Kidney capillary endothelial cell (primary cell): ENCODE data around the gene MXD1.
"Not testable (repeated sequence)": the region's sequence is repeated elsewhere in the genome, so short reads cannot be mapped to it uniquely, and the experiment has no call there.

Source experiments
- DNase-seq: peaks from one replicate; pipeline ENCODE4 v3.0.0-alpha.2; 2018; ENCODE audit warnings: low spot score

Gene MXD1

DNA sequence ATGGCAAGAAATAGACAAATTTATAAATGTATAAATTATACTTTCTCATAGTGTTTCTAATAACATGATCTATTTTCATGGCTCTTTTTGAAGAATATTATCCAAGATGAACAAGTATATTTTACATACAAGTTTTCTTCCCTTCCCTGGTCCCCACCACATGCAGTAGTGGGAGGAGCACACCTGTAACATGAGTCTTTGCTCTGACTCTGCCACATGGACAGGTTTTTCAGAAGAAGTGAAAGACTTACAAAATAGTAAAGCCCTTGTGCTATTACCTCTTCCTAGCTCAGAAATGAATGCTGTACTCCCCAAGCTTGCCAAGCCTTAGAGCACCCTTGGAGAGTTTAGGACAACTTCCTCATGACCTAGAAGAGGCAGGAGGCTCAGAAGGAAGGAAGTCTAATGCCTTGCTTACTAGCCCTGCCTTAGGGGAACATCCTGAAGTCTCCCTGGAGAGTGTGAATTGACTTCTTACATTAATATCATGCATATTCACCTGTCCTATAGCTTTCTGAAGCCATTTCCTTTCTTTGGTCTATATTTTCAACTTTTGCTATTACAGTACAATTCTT is 18.4 kb downstream of the MXD1 start:
- no peak for DNase-seq

DNA sequence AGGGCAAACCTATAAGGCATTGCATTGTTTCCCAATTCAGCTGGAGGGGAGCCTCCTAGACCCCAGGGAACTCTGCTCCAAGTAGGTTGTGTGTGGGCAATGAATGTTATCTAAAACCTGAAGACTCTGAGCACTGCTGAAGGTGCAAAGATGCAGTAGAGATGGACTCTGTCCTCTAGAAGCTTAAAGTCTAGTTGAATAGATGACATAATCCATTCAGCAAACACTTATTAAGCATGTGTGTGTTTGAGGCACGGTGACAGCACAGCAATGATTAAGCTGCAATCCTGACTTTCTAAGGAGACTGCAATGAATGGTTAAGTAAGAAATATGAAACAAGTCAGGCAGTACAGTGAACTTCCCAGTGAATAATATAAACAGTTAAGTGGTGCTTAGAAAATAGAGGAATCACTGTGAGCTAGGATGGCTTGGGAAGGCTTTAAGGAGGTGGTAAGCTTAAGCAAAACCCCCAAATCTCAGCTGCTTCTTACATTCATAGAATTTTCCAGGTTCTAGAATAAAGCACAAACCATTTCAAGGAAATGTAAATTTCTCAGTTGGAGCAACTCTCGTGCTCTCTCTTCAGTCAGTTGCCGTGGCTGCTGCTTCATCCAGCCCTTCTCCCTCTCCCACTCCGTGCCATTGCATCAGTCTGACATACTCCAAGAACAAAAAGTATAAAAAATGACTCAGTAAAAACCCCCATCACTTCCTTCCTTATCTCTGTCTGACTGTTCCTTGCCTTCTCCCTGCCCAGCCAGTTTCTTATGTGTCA is 19.1 kb downstream of the MXD1 start:
- peak; percentile 95 for DNase-seq

DNA sequence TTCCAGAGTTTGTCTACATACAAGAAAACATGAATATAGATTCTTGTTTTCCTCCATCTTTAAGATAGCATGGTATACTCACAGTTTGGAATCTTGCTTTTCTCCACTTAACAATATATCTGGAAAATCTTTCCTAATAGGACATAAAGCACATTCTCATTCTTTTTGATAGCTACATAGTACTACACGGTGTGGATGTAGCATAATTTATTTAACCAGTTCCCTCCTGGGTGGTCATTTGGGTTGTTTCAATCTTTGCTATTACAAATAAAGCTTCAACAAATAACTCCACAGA is 19.7 kb downstream of the MXD1 start:
- DNase-seq: no peak

DNA sequence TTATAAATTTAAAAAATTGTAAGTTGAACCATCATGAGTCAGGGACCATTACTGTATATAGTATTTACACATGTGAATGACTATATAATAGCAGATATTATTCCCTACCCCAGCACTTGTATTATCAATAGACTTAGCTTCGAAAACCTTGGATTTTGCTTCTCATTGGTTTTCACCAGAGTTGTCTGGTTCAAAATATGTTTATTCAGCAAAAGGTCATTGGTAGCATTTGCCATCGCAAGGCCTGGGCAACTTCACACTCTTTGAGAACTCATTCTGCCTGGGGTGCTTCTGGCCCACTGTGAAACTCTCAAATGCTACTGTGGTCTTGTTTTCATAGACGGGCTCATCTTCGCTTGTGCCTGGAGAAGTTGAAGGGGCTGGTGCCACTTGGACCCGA is 20.1 kb downstream of the MXD1 start:
- DNase-seq: no peak

DNA sequence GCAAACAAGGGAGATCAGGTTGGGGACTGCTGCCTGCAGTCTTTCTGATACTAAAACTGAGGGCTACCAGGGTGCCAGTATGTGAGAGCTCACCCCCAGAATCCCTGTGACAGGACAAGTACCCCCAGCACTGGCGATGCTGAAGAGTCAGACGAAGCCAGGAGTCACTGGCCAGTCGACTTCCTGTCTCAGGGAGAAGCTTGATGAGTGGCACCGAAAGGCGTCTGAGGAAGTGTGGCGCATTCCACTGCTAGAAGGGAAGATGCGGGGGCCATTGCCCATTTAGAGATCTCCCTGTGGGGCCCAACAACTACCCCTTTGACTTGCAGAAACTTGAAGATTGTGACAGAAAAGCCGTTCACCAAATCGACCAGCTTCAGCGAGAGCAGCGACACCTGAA is 22.0 kb downstream of the MXD1 start:
- DNase-seq: peak; percentile 74

DNA sequence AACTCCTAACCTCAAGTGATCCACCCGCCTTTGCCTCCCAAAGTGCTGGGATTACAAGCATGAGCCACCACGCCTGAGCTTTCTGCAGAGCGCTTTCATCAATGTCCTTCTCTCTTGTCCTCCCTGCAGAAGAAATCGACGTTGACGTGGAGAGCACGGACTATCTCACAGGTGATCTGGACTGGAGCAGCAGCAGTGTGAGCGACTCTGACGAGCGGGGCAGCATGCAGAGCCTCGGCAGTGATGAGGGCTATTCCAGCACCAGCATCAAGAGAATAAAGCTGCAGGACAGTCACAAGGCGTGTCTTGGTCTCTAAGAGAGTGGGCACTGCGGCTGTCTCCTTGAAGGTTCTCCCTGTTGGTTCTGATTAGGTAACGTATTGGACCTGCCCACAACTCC is 23.1 kb downstream of the MXD1 start:
- DNase-seq: no peak

DNA sequence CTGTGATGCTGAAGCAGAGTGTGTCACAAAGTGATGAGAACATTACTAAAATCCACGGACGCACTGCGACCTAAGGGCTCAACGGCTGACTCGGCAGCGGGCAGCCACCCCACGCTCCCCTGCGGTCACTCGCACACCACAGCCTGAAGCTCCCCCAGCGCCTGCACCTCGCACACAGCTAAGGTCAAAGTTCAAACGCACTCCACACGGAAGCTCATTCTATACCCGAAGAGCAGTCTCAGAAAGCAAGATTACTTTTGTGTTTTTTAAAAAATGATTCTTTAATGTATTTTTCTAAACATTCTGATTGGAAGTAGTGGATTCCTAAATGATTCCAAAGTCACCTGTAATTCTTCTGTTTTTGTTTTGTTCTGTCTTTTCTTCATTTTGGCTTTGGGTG is 24.8 kb downstream of the MXD1 start:
- DNase-seq: no peak

DNA sequence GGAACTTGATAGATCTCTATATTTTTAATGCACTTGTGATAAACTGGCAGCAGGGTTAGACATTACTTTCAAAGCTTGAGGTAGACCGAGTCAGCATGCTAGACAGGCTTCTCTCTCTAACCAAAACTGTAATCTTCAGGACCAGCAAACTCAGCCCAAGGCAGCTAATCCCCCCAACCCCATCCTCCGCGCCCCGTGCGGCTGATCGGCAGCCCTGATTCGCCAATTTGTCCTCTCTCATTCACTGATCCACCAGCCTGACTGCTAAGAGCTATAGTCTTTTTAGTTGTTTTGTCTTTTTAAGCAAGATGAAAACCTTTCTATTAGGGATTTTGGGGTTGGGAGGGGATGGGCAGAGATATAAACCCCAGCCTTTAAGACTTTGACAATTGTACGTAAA is 25.8 kb downstream of the MXD1 start:
- no peak for DNase-seq

DNA sequence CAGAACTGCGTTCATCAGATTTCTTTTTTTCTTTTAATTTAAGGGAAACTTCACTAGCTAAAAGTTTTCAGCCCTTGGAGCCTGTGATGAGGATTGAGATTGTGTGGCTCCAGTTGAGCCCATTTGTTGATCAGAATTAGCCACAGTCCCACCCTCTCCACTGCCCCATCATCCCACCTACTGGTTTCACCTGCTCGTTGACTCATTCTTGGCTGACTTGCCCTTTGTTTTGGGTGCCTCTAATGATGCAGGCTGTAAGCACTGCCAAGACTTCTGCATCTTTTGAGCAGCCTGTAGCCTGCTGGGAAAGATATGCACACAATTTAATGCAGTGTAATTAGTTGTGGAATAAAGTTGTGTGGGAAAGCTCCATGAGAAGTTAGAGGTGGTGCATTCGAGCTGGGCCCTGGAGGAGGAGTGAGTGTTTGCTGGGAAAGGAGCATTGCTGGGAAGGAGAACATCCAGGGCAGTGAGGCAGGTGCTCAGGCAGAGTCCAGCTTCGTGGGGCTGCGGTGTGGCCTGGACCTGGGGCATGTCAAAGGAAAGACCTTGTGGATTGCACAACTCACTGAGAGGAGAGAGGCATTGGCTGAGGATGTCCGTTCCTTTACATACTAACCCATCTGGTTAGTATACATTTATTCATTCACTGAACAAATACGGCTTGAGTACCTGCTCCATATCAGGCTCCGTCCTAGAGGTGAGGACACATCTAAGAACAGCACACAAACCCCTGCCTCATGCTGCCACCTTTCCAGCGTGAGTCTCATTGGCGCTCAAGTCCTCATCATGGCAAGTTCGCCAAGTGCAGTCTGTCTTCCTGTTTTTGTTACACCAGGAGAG is 28.3 kb downstream of the MXD1 start:
- DNase-seq: no peak

DNA sequence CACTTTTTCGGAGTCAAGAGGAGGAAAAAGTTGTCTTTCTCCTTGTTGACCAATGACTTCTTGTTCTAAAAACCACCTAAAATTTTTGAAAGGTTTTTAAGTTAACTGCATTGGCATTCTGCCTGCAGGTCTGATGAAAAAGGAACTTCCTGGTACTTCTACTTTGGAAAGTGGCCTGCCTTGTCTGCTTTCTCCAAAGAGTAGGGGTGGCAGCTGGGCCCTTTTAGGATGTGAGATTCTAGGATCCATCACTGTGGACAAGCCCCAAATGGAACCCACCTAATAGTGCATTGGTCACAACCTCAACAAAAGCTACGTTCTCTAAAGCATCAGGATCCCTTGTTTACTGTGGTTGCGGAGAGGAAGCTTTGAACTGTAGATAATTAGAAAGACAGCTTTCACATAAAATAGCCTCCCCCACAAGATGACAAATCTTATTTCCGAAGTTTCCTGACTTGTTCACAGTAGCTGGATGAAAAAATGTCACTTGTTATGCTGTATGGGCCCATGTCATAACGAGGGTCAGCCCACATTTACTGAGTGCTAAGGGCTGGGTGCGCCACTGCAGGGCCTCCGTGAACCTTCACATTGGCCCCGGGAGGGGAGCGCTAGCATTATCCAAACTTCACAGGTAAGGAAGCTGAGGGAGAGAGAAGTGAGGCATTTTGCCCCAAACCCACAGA is 29.1 kb downstream of the MXD1 start:
- no peak for DNase-seq

DNA sequence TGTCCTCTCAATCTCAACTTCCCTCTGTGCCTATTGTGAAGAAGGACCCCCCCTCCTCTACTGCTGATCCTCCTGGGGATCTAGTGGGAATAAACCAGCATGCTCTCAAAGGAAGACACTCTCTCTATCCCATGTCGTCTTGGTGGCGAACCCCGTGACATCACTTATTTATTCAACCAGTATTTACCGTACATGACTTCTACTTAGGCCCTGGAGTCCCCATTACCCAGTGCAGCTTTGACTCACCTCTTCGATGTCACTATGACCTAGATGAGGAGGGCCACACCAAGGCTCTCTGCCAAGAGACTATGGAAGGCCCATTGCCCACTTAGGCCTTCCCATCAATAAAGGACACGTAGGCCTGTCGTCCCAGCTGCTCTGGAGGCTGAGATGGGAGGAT is 29.8 kb downstream of the MXD1 start:
- DNase-seq: no peak

DNA sequence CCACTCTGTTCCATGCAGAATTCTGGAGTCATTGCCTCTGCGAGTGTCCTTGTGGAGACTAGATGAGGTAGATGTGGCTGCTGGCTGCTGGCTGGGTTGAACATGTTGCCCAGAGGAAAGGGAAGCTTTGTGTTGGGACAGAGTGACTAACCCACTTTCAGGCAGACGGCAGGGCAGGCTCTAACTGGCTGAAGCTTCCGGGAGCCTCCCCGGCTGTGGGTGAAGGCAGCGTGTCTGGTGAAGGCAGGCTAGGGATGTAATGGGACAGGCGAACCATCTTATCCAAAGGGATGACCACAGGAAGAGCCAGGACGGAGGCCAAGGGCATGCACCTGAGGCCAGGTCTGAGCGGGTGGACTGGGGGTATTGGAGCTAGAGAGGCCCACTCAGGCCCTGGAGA is 30.5 kb downstream of the MXD1 start:
- DNase-seq: peak; percentile 10

DNA sequence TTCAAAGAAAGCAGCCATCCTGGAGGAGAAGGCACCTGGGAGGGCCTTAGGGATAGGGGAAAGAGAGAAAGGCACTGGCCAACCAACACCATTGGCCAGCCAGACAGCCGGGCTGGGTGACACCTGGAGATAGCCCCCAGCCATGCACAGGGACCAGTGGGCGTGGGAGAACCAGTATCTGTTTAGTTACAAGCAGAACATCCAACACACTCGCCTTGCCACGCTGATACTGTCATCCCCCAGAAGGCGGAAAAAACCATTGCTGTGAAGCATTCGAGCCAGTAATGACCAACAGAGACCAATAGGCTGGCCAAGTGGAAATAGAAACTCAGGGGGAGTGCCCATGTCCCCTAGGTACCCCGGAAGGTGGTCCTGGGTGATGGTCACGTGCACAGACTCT is 31.0 kb downstream of the MXD1 start:
- DNase-seq: no peak

DNA sequence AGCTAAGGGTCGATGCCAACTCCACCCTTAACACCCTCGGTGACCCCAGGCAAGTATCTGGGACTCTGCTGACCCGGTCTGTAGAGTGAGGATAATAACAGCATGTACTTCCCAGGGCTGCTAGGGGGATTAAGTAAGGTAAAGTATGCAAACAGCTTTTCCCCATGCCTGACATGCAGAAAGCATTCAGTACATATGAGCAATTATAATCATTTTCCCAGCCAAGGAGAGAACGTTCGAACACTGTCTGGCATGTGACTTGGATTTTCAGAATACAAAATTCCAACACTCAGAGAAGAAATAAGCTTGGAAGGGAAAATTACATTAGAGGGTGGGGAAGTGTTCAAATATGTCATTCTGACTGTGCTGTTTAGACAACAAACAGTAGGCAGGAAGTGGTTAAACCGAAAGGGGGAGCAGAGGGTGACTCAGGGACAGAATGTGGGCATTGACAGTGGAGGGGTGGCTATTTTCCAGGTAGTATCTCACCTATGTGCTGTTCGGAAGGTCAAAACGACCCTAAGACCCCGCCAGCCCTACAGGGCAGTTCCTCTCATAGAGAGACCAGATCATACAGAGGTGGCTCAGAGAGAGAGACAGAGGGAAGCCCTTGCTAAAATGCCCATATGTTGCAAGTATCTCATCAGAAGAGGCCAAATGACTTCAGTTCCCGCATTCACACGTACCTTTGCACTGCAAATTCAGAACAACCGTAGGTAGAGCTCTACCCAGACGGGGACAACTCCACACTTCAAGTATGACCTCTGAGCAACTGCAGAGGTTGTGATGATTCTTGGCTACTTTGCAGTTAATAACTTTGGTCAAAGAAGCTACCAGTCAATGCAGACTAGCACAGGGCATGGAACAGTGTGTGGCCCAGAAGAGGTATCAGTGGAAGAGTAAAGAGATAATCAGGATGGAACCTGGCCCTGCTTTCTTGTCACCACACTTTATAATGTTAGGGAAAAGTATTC is 31.7 kb downstream of the MXD1 start:
- DNase-seq: peak; percentile 23

DNA sequence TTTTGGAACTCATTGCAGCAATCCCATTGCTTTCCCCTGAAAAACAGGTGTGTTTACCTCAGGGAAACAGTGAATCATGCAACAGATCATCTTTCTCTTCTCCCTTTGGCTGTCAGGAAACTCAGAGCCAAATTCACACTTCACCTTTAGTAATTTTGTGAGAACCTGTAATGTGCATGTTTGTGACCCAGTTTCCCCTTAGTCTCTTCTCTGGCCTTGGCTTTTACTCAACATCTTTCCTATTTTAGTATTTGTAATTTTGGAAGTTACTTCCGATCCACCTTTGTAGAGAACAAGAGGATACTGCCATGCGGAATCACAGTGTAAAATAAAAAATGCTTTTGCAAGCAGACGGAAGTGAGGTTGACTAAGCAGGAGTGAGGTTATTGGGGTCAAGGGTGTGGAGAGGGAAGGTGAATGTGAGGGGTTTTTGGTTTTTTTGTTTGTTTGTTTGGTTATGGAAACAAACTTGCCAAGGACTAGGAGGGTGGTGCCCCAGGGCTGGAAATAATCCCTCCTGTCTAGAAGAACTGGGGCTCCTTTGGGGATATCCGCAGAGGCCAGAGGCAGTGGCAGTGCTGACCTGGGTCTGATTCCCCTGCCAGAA is 32.5 kb downstream of the MXD1 start:
- no peak for DNase-seq

DNA sequence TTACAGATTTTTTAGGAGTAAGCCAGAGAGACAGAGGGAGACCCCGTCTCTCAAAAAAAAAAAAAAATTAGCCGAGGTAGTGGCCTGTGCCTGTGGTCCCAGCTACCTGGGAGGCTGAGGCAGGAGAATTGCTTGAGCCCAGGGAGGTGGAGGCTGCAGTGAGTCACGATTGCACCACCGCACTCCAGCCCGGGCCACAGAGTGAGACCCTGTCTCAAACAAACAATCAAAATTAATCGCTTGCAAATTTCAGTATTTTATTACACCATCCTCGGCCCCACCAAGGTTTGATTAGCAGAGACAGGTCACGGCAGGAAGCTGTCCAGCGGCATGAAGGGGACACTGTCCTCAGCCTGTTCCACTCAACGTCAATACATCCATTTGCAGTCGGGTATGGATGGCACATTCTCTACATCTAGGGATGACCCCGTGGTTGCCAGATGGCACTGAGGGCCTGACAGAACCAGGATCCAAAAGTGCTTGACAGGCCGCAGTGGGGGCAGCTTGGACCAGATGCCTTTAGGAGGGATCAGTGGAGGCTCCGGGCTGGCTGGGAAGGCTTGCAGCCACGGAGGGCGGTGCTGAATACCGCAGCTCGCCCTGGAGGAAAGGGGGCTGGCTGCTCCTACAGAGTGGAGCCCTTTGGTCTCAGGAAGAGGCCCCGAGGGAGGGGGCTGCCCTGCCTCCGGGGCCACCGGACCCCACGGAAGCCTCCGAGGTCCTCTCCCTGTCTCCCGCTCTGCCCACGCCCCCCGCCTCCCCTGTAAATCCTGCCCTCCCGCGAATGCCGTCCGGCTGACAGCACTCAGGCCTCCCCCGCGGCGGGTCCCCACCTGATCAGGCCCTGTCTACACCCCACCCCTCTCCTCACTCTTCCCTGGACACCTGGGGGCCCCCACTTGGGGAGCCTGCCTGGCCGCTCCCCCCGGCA is 33.4 kb downstream of the MXD1 start:
- no peak for DNase-seq

DNA sequence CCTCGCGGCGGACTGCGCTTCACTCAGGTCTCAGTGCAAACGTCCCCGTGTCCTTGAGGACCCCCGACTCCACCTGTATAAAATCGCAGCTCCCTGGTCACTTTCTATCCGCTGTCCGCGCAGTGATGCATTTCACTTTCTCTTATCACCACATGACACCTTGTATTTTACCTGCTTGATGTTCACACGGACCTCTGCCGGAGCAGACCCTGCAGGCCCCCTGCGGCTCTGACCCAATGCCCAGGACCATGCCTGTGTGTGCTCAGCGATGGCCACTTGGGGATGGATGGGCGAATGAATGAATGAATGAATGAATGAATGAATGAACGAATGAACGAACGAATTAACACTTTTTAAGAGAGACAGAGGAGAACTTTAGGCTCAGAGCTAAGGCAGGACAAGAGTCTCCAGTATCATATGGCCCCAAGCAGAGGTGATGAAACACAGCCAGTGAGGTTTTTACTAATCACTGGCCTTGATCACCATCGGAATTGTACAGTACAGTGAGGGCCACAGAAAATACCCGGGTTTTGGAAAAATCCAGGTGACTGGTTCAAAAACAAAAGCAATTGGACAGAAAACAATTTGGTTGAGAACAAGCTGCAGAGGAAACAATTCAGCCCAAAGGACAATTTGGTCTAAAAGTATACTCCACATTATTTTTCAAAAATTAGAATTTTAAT is 34.2 kb downstream of the MXD1 start:
- no peak for DNase-seq

DNA sequence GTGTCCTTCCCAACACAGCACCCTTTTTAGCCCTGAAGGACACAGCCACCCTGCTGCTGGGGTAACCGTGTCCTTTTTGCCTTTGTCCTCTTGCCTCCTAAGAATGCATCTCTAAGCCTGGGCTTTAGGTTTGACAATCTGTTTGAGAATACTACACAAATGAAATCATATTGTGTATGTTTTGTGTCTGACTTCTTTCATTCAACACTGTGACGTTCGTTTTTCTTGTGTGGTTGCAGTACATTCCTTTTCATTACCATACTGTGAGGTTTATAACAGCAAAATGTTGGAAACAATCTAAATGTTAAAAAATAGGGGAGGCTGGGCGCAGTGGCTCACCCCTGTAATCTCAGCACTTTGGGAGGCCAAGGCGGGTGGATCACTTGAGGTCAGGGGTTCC is 35.3 kb downstream of the MXD1 start:
- DNase-seq: no peak

DNA sequence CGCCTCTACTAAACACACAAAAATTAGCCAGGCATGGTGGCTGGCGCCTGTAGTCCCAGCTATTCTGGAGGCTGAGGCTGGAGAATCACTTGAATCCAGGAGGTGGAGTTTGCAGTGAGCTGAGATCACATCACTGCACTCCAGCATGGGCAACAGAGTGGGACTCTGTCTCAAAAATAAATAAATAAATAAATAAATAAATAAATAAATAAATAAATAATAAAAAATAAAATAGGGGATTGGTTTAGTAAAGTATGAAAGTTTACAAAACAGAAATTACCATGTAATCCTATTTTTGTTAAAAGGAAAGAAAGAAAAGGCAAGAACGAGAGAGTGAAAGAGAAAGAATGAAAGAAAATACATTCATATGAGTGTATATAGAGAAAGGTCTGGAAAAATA is 35.8 kb downstream of the MXD1 start:
- not testable (repeated sequence) for DNase-seq
